GM10266 (cell line): Measurements from ENCODE around the gene ARMC12.

Source experiments
- DNase-seq: peaks from one replicate; pipeline ENCODE4 v3.0.0; 2012; ENCODE audit errors: extremely low spot score
- TF ChIP-seq, protein P1 (sequence below): IDR thresholded peaks from 2 replicates; pipeline ENCODE4 v1.5.1; 2012; ENCODE audit warnings: mild to moderate bottlenecking, low read depth; ENCODE audit not compliant: control insufficient read depth, insufficient read depth; ENCODE audit errors: missing control alignments

ARMC12 gene

GRCh38 chr6:35719830-35720733, 16.8 kb upstream of the ARMC12 start:
- TF ChIP-seq, protein P1, sequence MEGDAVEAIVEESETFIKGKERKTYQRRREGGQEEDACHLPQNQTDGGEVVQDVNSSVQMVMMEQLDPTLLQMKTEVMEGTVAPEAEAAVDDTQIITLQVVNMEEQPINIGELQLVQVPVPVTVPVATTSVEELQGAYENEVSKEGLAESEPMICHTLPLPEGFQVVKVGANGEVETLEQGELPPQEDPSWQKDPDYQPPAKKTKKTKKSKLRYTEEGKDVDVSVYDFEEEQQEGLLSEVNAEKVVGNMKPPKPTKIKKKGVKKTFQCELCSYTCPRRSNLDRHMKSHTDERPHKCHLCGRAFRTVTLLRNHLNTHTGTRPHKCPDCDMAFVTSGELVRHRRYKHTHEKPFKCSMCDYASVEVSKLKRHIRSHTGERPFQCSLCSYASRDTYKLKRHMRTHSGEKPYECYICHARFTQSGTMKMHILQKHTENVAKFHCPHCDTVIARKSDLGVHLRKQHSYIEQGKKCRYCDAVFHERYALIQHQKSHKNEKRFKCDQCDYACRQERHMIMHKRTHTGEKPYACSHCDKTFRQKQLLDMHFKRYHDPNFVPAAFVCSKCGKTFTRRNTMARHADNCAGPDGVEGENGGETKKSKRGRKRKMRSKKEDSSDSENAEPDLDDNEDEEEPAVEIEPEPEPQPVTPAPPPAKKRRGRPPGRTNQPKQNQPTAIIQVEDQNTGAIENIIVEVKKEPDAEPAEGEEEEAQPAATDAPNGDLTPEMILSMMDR, result no peak
- DNase-seq, result peak; percentile 68

DNA sequence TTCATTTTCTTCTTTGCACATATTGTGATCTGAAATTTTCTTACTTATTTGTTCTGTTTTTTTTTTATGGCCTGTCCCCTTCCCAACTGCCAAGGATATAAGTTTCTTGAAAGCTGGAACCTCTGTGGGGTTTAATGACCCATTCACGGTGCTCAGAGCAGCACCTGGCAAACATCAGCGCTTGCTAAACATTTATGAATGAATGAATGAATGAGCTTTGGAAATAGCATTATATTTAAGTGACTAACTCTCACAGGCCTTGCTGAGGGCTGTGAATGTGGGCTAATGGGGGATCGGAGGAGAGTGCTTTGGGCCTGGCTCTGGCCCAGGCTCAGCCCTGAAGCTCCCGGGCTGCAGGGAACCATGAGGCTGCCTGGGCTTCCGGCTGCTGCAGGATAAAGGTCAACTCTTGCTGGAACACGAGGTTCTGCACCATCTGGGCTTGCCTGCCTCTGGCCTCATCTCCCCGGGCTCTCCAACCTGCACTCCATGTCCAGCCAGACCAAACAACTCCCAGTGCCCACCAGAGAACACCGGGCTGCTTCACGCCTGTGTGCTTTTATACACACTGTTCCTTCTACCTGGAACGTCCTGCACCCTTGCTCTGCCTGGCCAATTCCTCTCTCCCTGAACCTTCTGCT, 14.6 kb upstream of the ARMC12 start:
- TF ChIP-seq, protein P1, result no peak
- DNase-seq, result peak; percentile 4

- TF ChIP-seq, protein P1, result no peak
- no peak for DNase-seq
Observed at GRCh38 chr6:35723587-35723986, 13.2 kb upstream of the ARMC12 start.

DNA sequence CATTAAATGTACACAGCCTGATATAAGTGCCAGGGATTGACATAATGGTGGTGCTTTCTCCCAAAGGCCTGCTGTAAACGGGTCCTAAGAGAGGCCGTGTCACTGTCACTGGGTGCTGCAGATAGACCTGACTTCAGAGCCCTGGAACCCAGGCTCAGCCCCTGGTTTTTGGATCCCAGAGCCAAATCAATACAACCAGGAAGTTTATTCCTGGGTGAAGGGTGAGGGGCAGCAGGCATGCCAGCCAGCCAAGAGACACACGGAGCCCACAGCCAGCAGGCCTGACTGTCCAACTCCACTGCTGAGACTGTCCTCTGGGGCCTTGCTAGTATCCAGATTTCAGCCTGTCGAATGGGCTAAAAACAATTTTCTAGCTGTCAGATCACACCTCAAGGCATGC, 12.8 kb upstream of the ARMC12 start:
- TF ChIP-seq, protein P1, result no peak
- peak; percentile 3 for DNase-seq

- DNase-seq, result no peak
- TF ChIP-seq, protein P1, result no peak
Observed at GRCh38 chr6:35724471-35724870, 12.4 kb upstream of the ARMC12 start.

GRCh38 chr6:35725081-35725708, 11.6 kb upstream of the ARMC12 start:
- DNase-seq, result no peak
- TF ChIP-seq, protein P1, result no peak

DNA sequence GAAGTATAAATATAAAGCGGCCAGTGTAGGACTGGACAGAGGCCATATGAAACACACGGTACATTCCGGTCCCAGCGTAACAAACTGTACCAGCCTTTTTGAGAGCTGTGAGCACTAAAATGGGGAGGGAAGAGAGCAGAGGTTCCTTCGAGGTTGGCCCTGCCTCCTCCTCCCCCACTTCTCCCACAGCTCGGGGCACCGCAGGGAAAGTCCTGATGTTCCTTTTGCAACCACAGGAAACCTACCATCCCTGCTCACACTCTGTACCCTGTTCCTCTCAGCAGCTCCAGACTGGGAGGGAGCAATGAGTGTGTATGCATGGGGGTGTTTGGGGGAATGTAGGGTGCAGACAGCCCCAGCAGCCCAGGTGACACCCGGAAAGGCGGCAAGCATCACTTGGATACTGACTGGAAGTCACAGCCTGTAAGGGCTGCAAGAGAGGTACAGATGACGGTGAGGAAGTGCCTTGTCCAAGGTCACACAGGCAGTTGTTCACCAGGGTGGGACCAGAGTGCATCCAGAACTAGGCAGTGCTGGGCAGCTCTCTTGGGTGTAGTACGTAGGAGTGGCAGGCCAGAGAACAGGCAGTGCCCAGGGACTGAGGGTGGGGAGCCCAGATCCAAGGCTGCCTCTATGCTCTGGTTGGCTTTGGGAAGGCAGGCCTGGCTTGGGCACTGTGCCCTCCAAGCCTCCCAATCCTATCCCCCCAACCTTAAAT, 11.0 kb upstream of the ARMC12 start:
- DNase-seq, result no peak
- TF ChIP-seq, protein P1, result no peak
